C4-2B (cell line): Measurements from ENCODE around the gene TATDN3.

Source experiments
- CTCF ChIP-seq: fragments of 450-650 bp; conservative IDR thresholded peaks from 2 replicates; pipeline ENCODE4 v1.5.1; 2017; ENCODE audit warnings: mild to moderate bottlenecking
- ZFX ChIP-seq: fragments of 450-650 bp; IDR thresholded peaks from 2 replicates; pipeline ENCODE4 v1.6.1; 2017

DNA sequence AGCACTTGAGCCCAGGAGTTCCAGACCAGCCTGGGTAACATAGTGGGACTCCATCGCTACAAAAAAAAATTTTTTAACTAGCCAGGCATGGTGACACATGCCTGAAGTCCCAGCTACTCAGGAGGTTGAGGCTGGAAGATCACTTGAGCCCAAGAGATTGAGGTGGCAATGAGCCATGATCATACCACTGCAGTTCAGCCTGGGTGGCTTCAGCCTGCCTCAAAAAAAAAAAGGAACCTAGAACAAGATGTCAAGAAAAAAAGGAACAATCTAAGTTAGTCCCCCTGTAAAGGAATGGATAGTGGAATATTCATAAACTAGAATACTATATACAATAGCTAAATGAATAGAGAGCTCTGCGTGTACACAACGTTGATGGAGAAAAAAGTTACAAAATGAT, 14.5 kb upstream of the TATDN3 start:
- TF ChIP-seq CTCF, result no peak
- no peak for TF ChIP-seq ZFX
